GM12872 (cell line): ENCODE results near the gene KRTAP10-9.

Experiments
- CTCF ChIP-seq: IDR thresholded peaks from 3 replicates; pipeline ENCODE4 v1.5.1; 2011; ENCODE audit warnings: low read depth, mild to moderate bottlenecking, low read length, moderate library complexity; ENCODE audit not compliant: insufficient read depth

KRTAP10-9 gene

DNA sequence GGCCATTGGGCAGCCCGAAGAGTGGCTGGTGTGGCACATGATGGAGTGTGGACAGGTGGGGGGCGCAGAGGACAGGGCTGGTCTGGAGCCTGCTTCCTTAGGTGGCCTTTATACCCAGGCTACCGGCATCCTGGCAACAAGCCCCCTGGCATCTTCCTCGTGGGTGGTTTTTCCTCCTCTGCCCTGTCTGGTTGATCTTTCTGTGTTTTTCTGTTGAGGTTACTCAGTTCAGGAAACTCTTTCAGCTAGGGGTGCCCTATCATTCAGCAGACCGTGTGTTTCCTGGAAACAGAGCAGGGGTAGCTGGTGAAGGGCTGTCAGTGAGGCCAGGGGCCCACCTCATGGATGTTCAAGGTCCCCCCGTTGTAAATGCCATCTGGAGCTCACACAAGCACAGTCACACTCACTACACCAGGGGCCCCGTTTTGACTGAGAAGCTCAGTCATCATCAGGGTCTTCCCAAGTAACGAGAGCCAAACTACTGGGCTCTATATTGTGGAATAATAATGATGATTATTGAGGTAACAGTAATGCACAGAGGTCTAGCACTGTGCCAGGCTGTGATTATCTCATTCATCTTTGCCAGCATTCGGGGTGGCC is 27.8 kb downstream of the KRTAP10-9 start, which contains the start of gene KRTAP12-4:
Gene KRTAP12-4, minus strand, starts transcription at position 84 of the 600 bp plus-strand sequence. Its CDS starts 45 bp downstream, at position 39.
- no peak for TF ChIP-seq CTCF

DNA sequence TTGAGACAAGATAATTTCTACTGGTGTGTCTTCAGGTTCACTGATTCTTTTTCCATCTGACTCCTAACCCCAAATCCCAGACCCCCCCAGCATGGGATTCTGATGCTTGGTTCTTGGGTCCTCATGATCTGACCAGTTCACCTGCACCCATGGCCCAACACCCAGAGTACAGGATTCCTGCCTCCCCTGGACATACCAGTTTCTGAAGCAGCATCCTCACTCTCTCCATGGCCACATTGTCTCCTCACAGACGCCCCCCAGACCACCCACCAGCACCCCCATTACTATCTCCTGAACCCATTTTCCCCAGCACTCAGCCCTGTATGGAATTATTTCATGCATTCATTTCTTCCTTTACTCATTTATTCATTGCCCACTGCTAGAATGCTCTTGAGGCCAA is 30.0 kb downstream of the KRTAP10-9 start:
- no peak for TF ChIP-seq CTCF

GRCh38 chr21:44657635-44658540 is 31.0 kb downstream of the KRTAP10-9 start, which contains the start of gene KRTAP12-3:
KRTAP12-3 (plus strand) TSS chr21:44657932; CDS start chr21:44657980, 48 bp downstream.
- TF ChIP-seq CTCF, result no peak

GRCh38 chr21:44658541-44658910 is 31.6 kb downstream of the KRTAP10-9 start:
- TF ChIP-seq CTCF, result no peak

DNA sequence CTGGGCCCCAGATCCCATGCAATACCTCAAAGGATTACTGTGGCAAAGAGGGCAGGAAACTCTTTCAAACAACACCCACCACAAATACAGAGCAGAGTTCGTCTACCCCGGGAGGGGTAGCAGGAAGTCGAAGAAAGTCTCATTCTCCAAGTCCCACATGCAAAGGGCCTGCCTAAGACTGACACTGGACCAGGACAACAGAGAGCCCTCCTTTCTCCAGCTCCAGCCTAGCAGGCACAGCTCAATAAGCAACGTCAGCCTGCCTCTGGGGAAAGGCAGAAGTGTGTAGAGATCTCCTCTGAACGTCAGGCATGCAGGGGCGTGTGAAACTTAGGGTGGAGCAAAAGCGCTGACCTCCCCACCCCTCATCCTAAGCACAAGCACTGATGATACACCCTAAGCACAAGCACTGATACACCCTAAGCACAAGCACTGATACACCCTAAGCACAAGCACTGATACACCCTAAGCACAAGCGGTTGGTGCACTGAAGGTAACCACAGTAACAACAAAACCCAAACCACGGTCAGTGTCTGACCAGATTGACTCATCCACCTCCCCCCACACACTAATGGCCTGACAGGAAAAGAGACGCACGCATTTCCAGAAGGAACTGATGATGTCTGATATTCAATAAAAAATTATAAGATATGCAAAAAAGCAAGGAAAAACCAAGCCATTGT is 32.2 kb downstream of the KRTAP10-9 start:
- TF ChIP-seq CTCF, result no peak

- no peak for TF ChIP-seq CTCF
These were observed 37.8 kb downstream of the KRTAP10-9 start for GRCh38 chr21:44664691-44665090.

- no peak for TF ChIP-seq CTCF
These were observed 39.8 kb downstream of the KRTAP10-9 start, which contains the start of gene KRTAP12-2 for GRCh38 chr21:44666401-44667320. KRTAP12-2 (minus strand) TSS chr21:44666927; CDS start chr21:44666886, 41 bp downstream.
